Ishikawa (cell line): ENCODE data around the gene CTNNA3.

Experiments
- EGR1 ChIP-seq: IDR thresholded peaks from 2 replicates; pipeline ENCODE4 v1.6.1; 2012
- EP300 ChIP-seq: IDR thresholded peaks from 2 replicates; pipeline ENCODE4 v1.6.1; 2012; ENCODE audit warnings: borderline replicate concordance
- FOXM1 ChIP-seq: IDR thresholded peaks from 2 replicates; pipeline ENCODE4 v1.6.1; 2012; ENCODE audit warnings: low read depth, borderline replicate concordance
- NFIC ChIP-seq: IDR thresholded peaks from 2 replicates; pipeline ENCODE4 v1.6.1; 2012
- RAD21 ChIP-seq: IDR thresholded peaks from 2 replicates; pipeline ENCODE4 v1.6.1; 2012; ENCODE audit warnings: low read depth
- TAF1 ChIP-seq: IDR thresholded peaks from 2 replicates; pipeline ENCODE4 v1.6.1; 2012; ENCODE audit warnings: low read depth, mild to moderate bottlenecking
- TEAD4 ChIP-seq: IDR thresholded peaks from 2 replicates; pipeline ENCODE4 v1.6.1; 2012
- ZBTB7A ChIP-seq: IDR thresholded peaks from 2 replicates; pipeline ENCODE4 v1.6.1; 2012; ENCODE audit warnings: low read depth
- TF ChIP-seq, protein P1 (sequence below): IDR thresholded peaks from 2 replicates; pipeline ENCODE4 v1.6.1; 2012

DNA sequence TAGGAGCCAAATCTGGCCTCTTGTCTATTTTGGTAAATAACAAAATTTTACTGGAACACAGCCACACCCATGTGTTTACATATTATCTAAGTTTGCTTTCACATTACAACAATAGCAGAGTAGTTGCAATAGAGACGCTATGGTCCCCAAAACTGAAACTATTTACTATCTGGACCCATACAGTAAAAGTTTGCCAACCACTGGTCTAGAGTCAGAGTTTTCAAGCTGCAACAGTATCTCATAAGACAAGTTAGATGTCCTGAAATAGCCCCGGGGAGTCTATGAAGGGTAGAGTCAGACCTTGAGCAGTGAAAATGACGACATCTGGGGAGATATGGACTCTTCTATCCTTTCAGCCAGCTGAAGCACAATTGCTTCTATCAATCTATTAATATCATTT, 74.2 kb downstream of the CTNNA3 start:
- TF ChIP-seq RAD21 (no peak), ZBTB7A (no peak), EP300 (no peak), TAF1 (no peak), FOXM1 (no peak), TEAD4 (no peak), EGR1 (no peak), NFIC (no peak)
- TF ChIP-seq, protein P1, sequence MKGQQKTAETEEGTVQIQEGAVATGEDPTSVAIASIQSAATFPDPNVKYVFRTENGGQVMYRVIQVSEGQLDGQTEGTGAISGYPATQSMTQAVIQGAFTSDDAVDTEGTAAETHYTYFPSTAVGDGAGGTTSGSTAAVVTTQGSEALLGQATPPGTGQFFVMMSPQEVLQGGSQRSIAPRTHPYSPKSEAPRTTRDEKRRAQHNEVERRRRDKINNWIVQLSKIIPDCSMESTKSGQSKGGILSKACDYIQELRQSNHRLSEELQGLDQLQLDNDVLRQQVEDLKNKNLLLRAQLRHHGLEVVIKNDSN: no peak
